22Rv1 (cell line): Measurements from ENCODE around the gene DPP4.

Source experiments
- H3K27ac ChIP-seq: fragments of 450-650 bp; 2 replicates; pipeline ENCODE4 v1.5.1; 2017
- CTCF ChIP-seq: fragments of 450-650 bp; IDR thresholded peaks from 2 replicates; pipeline ENCODE4 v1.5.1; 2017; ENCODE audit warnings: mild to moderate bottlenecking
- ZFX ChIP-seq: fragments of 450-650 bp; IDR thresholded peaks from 2 replicates; pipeline ENCODE4 v1.6.1; 2017; ENCODE audit warnings: antibody characterized with exemption, borderline replicate concordance

DPP4 gene

GRCh38 chr2:161943011-161943410 is 131.0 kb downstream of the DPP4 start:
- TF ChIP-seq CTCF: no peak
- TF ChIP-seq ZFX: no peak

More at GRCh38 chr2:161943011-161943410, 131.0 kb downstream of the DPP4 start:
- H3K27ac ChIP-seq: no peak overlapping the region
